SKM-1 treated with dmso at 0.1 percent for 144 hours (cell line): ENCODE results near the gene CAPN2.

Experiments
- DNase-seq: peaks from one replicate; lab custom pipeline; 2025; ENCODE audit not compliant: unreplicated experiment; lab: John Stamatoyannopoulos, UW

CAPN2 gene

DNA sequence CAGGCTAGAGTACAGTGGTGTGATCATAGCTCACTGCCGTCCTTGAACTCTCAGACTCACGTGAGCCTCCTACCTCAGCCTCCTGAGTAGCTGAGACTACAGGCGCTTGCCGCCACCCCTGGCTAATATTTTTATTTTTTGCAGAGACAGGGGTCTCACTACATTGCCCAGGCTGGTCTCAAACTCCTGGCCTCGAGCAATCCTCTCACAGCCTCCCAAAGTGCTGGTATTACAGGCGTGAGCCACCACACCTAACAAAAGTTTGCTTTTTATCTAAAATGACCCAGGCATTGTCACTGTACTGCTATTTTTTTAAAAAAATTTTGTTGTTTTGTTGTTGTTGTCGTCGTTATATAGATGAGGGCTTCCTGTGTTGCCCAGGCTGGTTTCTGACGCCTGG, 46.4 kb downstream of the CAPN2 start:
- no peak for DNase-seq

DNA sequence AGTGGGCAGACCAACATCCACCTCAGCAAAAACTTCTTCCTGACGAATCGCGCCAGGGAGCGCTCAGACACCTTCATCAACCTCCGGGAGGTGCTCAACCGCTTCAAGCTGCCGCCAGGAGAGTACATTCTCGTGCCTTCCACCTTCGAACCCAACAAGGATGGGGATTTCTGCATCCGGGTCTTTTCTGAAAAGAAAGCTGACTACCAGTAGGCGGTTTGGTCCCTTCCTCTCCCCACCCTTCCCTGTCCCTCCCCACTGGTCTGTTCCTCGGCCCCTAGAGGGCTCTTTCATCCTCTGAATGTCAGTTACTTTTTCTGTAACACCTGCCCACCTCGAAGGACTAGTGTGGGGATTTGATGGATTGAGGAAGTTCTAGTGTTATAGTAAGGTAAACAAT, 46.9 kb downstream of the CAPN2 start:
- DNase-seq: no peak

DNA sequence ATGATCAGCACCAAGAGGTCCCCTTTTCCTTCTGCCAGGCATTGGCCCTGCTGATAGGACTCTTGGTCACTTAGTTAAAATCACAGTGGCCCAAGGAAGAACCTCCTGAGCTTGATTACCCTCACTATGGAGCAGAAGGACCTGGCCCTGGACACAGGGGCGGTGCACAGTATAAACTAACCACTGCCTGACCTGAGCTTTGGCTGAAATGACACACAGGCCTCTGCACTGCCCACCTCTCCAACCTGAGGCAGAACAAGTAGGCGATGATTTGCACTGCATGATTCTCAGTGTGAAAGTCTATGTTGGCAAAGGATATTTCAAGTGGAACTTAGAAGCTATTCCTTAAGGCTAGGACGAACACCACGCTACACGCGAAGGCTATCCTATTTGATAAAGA, 48.5 kb downstream of the CAPN2 start:
- DNase-seq: no peak

DNA sequence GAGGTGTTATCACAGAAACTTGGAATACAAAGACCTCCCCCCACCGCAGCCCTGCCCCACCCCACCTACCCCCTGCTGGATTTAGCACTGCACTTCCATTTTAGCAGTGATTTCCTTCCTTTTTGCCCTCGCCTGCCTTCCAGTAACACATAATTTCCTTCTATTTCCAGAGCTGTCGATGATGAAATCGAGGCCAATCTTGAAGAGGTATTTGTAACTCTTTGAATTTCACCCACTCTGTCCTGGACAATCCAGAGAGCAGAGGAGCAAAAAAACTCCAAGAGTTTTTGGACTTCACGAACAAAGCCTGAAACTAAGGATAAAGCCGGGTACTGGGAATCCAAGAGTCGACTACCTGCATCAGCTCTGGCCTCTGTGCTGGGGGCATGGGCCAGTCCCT, 49.1 kb downstream of the CAPN2 start:
- no peak for DNase-seq

DNA sequence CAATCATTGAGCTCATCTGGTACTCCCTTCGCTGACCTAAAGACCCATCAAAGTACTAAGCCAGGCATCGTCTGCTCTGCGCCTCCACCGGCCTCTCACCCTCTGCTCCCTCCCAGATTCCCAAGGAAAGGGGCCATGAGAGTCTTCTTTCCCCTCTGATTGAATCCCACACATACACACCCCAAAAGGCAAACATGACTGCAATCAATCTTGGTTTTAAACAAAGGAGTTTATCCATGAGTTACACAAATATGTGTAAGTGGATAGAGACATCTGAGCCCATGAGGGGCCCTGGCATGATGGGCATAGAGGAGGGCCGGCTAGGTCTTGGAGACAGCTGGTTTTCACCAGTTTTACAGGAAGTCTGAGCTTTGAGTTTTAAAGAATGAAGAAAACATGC, 50.9 kb downstream of the CAPN2 start:
- DNase-seq: no peak

DNA sequence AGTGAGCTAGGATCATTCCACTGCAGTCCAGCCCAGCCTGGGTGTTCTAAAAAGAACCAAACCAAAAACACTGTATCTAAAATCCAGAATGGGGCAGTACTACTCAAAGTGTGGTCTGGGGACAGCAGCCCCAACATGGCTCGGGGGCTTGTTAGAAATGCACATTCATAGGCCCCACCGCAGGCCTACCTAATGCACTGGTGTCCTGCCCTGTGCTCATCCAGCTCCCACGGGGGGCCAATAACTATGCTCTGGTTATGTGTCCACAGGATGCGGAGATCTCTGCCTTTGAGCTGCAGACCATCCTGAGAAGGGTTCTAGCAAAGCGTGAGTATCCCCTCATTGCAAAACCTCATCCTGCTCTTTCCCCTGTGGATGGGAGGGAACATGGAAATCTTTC, 51.5 kb downstream of the CAPN2 start:
- no peak for DNase-seq

DNA sequence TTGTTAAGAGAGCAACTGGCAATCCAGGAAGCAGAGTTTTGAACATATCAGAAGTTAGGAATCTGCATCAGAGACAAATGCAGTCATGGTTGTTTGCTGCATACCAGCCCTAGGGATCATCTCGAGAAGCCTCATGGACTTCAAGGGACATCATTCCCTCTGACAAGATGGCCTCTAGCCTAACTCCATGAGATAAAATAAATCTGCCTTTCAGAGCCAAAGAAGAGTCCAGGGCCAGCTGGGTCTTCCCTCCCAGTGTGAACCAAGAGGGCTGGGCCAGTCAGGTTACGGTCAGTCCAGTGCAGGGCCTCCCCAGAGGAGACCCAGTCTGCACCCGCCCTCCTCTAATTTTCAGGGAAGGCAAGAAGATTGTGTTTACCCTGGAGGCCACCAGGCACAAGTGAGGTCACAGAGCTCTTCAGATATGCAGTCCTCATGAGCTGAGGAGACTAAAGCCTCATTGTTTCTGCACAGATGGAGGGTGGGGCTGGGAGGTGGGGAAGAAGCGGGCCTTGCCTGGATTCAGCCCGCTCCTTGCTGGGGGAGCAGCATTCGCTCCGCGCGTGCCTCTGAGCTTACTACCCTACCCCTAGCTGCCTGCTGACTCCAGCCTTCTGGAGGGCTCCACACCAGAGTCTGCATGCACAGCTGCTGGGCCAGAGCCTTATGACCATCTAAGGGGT, 52.8 kb downstream of the CAPN2 start:
- no peak for DNase-seq

DNA sequence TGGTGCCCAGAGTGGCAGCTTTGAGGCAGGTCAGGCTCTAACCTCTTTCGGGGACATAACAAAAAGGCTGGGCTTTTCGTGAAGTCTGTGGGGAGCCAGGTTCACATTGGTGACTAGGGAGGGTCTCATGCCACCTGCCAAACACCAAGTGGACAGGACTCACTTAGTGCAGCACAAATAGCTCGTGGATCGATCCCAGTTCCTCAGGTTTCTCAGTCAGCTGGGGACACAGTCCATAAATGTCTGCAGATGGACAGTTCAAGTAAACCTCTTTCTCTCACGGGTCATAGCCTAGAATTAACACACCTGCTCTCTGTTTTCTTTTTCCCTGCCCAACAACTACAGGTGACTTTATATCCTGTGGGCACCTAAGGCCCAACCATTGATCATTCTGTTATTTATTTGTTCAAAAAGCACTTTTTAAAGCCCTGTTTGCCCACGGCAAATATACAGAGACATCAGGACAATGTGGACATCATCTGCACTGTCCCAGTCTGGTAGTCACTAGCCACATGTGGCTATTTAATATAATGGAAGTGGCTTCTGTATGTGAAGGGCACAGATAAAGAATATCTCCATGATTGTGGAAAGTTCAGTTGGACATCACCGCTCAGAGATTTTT, 53.5 kb downstream of the CAPN2 start:
- DNase-seq: no peak

DNA sequence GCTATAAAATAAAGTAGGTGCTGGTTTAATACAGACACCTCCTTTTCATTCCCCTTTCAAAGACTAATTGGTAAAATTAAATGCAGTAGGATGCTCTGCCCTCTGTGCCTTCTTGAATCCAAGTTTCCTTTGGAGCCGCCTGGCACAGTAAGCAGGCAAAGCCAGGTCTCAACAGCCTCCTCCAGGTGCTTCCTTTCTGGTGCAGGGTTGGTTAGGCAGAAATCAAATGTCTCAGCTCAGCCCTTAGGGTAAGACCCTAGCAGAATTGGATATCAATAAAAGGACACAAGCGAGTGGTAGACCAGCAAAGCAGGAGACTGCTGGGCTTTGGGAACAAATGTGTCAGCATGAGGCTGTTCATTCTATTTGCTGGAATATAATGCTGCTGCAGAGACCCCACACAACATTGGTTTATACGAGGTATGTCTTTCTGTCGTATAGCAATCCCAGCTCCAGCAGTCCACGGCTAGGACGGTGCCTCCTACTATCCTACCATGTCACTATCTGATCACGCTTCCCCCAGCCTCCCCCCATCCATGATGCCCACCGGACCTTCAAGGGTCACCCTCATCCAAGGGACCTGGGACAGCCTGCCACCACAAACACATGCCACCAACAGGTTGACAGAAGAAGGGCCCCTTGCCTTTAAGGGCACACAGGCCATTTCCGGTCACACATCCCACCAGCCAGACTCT, 58.4 kb downstream of the CAPN2 start:
- DNase-seq: no peak

DNA sequence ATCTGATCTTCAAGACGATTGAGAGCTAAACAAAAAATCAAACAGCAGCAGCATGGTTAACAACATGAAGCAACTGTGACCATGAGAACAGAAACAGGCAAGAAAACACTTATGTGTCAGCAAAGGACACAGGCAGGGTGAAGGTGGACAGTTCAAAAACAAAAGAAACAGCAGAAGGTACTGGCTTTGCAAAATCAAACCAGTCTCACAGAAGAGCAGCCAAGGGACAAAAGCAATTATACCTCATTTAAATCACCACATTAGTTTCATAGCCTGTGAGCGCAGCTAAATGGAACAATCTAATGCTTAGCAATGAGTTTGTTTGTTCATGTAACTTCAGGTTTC, 59.1 kb downstream of the CAPN2 start:
- DNase-seq: no peak

DNA sequence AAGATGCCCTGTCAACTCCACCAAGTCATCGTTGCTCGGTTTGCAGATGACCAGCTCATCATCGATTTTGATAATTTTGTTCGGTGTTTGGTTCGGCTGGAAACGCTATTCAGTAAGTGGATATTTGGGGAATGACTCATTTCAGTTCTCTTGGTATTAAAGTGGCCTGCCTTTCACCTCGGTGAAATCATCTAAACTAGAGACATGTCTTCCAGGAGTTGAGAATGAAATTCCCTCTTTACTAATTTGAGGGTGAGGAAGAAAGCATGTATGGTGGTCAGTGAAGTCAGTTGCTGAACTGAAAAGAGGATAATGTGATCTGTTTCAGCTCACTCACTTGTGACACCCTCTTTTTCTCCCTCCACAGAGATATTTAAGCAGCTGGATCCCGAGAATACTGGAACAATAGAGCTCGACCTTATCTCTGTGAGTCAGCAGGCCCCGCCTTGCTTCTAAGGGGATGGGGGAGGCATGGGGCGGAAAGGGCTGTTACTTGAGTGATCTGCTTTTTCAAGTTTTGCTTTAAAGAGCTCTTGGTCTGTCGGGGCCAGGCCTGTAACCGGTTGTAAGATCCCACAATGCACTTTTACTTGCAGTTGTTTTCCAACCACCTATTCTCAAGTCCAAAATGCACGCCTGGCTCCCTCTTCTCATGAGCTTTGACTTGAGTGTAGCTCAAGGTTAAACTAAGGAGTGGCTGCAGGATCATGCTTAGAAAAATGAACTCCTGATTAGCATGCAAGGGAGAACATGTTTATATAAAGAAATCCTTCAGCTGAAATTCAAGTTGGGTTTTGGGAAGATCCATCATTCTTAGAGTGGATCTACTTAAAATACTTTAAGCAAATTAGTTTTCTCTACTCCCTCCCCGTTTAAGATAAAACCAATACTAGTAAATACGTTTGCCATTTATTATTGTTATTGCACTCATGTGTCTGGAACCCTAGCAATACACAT, 59.8 kb downstream of the CAPN2 start:
- no peak for DNase-seq

DNA sequence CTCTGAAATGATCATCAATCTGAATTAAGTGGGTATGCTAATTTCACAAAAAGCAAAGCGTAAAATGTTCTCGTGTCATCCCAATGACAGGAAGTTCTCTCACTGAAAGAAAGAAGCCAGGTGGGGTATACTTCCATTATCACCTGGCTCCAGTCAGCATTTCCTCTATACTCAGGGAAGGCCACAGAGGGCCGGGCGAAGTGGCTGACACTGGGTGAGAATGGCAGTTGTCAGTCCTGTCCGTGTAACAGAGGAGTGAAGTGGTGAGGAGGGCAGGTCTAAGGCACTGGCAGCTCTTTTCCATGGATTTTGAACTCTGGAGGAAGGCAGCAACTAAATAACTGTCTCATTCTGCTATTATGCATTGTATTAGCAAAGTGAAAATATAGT, 60.4 kb downstream of the CAPN2 start:
- no peak for DNase-seq

DNA sequence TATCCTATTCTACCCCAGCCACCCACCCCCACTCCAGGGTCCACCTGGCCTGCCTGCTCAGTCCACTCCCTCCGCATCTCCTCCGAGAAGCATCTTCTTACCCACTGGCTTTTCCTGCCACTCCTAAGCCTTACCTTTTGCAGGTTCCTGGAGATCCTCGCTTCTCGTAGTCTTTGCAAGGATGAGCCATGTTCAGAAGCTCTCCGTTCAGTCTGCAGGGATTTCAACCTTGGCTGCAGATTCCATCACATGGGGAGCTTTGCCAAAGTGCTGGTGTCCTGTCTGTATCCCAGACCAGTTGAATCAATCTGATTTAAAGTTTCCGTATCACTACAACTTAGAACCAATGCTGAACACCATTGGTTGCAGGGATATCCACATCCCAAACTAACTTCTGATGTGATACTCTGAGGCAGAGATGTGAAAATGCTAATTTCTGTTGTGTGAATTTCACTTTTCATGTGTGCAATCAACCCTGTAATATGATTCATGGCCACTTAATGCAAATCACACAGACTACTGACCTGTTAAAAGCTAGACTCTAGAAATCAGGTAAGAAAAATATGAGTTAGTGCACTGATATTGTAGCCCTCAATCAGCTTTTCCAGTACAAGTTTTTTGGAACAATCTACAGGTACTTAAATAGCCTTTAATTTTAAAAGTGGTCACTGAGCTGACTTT, 61.9 kb downstream of the CAPN2 start:
- no peak for DNase-seq

DNA sequence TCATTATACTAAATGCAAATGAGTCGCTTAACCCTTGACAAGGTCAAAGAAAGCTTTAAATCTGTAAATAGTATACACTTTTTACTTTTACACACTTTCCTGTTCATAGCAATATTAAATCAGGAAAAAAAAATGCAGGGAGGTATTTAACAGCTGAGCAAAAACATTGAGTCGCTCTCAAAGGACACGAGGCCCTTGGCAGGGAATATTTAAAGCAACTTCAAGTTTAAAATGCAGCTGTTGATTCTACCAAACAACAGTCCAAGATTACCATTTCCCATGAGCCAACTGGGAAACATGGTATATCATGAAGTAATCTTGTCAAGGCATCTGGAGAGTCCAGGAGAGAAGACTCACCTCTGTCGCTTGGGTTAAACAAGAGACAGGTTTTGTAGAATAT, 62.7 kb downstream of the CAPN2 start:
- no peak for DNase-seq

DNA sequence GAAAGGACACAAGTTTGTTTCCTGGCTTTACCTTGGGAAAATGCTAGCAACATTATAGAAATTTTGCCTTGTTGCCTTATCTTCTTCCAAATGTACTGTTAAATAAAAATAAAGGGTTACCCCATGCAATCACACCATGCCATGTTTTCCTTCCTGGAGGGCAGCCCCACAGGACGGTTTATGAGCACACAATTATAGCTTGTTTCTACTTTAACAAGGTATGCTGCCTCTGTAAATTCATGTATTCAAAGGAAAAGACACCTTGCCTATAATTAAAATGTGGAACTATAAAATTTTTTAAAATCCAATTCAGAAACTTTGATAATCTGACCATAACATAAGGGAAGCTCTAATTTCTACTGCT, 63.4 kb downstream of the CAPN2 start:
- DNase-seq: no peak

DNA sequence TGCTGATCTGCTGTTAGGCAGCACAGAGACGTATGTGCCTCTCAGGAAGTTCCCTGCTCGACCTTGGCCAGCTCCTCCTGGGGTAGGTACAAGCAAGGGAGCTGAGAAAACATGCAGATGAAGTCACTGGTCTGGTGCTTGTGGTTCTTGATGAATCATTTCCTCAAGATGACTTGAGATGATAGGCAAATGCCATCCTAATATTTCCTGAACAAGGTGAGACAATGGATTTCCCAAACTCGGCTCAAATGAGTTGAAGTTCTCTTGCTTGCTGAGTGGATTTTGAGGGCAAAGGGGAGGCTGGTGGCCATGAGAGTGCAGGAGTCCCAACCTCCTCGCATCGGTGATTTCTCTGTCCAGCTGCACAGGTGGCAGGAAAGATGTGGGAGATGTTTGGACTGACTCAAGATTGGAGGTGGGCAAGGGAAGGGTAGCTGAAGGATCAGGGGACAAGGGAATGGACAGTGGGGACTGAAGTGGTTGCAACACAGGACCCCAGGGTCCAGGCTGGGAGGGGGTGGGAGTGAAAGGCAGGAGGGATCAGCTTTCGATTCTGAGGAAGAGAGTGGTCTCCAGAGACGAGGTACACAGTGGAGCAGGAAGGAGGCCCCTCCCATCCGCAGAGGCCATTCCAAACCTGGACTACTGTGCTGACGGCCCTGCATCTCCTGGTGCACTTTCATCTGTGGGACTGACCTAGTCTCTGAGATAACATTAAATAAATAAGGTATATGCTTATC, 63.9 kb downstream of the CAPN2 start:
- DNase-seq: no peak

DNA sequence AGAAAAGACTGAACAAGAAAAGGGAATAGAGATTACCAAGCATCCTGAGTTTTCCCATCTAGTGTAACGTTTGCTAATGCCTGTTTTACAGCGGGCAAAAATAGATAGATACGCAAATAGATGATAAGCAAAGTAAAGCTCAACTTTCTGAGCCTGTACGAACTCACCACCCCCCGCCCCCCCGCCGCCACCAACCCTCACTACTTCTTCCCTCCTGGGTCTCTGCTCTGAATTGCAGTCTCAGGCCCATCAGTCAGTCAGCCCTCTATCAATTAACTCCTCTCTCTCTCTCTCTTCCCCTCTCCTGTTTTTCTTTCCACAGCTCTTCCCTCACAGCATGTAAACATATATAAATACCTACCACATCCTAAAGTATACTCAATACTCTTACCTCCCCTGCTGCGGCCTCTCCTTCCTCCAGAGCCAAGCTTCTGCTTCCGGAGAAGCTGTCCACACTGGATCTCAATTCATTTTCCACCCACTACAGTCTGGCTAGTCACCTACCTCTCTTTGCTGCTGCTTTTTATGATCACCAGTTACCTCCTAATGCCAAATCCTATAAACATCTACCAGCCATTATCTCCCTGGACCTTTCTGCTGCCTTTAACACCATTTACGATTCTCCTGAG, 64.6 kb downstream of the CAPN2 start:
- no peak for DNase-seq

DNA sequence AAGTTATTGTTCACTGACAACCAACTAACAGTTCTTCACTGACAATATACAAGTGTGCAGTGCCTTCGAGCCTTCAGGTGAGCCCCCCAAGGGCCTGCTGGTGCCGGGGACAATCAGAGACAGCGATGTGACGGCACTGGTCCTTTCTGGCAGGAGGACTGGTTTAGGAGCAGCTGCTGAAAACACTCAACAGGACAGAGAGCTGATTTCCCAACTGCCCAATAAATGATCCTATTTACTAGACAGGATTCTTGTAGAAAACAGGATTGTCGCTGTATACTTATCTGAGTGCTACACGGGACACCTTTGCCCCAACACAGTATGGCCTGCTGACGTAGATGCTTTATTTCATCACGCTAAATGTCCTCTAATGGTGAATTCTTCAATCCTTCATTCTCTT, 68.0 kb downstream of the CAPN2 start:
- DNase-seq: no peak

DNA sequence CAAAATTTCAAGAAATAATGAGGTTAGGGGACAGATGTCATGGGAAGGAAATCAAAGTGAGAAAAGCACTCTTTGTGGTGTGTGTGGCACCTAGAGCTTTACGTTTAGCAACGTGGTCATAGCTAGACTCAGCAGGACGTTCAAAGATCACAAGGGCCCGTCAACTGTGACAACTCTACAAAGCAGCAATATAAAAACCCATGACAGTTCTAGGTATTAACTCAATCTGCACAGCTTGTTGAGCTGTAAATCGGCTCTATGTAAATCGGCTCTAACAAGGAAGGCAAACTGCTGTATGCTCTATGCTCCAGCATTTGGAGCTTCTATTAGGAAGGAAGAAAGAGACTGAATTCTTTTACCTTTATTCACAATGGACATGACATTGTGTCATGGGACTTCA, 68.6 kb downstream of the CAPN2 start:
- no peak for DNase-seq

DNA sequence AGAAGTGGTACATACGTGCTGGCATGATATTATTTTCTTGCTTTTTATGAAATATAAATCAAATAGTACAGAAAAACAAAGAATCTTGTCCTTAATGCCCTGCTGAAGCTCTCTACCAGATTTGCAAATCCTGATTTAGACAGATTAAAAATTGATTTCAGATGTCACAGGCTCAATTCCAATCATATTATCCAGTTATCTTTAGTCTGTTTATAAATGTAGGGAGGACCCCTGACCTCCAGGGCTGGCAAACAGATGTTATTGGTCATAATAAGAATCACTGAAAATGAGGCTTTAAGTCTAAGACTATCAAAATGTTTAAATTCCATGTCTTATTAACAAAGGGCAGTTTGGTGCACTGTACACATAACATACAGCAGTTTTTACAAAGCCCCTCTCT, 71.3 kb downstream of the CAPN2 start:
- no peak for DNase-seq
